Renal cortex interstitium (tissue), 11 donors: ENCODE results near the gene ABHD5. TPM values are rescaled to one million over a fixed set of nuclear protein-coding genes. Genes with fewer than 3 reads are reported as not detected.

Source experiments
- DNase-seq, 11 donors: peaks; one replicate each; pipeline ENCODE4 v3.0.0-alpha.2; 2013; ENCODE audit warnings: low read depth in 9 of 11, low spot score in 4 of 11; ENCODE audit errors: extremely low read depth in 1 of 11
- polyA plus RNA-seq, 3 donors: library from polyadenylated mRNA; unstranded; fragments of 120-200 nt; gene quantifications; one replicate each; pipeline ENCODE4 v1.2.1, GENCODE V29; 2013; ENCODE audit not compliant: insufficient read length in 3 of 3

Gene ABHD5
- polyA plus RNA-seq, 3 donors: 20.1 to 25.2 (median 21.3) TPM

DNA sequence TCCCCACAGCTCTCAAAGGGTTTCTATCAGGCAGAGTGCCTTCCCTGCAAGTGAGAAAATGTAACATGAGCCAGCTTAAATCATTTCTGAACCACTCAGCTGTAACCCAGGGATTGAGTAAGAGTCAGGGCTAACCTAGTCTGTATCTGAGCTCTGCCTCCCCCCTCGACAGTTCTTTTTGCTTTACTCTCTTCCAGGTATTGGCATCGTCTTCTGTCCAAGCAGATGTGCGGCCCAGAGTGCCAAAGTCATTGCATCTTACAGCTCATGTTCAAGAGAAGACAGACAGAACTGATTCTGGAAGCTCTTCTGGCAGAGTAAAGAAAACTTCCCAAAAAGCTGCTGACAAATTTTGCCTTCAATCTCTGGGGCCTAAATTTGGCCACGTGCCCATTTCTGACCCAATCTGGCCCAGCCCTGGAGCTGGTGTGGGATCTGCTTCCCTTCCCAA is 74.8 kb downstream of the ABHD5 start:
- DNase-seq: peak in 2 of 11 donors; percentile 31 to 39

DNA sequence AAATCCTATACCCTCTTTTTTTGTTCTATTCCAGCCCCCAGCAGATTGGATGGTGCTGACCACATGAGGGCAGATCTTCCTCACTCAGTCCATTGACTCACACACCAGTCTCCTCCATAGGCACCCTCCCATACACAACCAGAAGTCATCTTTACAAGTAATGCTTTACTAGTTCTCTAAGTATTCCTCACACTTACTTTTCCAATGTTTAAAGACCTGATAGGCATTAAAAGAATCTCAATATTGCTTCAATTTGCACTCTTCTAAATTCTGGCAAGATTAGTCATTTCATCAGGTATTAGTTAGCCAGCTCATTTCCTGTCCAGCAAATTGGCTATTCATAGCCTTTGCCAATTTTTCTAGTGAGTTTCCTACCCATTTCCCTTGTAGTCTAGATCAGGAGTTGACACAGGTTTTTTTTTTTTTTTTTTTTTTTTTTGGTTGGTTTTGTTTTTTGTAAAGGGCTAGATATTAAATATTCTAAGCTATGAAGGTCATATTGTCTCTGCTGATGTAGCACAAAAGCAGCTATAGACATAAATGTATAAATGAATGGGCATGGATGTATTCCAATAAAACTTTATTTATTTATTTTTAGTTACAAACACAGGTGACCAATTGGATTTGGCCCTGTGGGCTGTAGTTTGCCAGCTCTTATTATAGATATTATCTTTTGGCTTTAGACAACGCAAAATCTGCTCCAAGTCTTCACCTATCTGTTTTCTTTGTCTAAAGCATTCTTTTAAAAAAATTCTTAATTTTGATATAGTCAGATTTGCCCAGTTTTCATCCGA is 76.1 kb downstream of the ABHD5 start:
- DNase-seq: no peak

DNA sequence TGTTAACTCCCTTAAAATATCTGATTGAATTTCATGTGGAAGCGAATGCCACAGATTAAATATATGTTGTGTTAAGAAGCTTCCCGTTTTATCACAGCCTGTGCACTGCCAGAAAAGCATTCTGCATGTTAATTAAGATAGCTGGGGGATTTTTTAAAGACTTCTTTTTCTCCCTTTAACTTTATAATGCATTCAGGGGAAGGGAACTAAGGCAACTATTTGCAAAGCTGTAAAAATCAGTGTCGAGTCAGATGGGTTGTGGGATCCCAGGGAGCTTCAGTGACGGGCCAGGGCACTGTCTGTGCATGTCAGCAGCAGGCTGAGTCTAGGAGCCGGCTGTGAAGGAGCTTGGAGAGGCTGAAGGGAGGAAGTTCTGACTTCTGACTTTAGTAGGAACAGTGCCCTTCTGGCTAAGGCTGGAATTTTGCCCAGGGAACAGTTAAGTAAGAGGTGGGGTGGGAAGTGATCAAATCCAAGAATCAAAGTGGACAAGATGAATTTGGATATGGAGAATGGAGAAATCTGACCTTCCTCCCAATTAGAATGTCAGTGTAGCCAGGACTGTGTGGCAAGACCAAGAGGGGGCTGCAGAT is 77.7 kb downstream of the ABHD5 start:
- no peak for DNase-seq

DNA sequence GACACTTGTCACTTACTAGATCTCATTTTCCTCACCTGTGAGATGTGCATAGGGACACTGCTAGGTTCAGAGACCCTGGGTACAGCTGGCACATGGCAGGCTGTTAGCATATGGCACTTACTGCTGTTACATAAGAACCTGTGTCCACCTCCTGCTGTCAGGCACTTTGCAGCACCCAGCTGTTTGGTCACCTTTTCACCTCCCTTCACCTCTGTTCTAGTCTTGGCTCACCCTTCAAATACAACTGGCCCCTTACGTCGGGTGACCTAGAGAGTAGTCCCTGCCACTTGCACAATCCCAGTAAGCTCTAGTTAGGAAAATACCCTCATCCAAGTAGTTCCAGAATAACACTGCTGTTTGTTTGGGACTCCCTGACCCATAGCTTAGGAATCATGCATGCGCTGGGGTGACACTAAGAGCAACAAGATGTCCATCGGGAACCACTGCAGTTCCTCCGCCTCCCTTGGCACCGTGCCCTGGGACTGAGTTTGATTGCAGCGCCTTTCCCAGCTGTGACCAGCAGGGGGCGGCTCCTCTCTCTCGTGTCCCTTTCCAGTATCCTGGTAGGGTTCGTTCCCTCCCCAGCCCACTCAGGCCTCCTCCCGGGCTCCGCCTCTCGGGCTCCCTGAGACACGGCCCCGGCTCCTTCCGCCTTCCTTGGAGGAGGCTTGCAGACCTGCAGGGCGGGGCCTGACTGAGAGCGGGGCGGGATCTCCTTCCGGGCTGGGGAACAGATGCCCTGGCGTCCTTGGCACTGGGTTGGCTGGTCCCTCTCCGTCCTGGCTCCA is 78.6 kb downstream of the ABHD5 start:
- DNase-seq: peak; percentile 74 to 91 (median 86)

DNA sequence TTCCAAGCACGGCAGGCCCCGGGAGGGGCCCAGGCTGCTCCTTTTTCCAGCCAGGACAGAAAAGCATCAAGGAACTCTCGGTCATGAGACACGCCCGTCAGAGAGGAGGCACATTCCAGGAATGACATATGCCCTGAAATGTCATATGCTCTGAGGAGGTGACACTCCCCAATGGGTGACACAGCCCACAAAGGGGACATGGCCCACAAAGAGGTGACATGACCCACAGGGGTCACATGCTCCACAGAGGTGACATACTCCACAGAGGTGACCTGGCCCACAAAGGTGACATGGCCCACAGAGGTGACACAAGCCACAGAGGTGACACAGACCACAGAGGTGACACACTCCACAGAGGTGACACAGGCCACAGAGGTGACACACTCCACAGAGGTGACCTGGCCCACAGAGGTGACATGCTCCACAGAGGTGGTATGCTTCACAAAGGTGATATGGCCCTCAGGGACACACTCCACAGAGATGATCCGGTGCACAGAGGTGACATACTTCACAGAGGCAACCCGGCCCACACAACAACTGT is 79.2 kb downstream of the ABHD5 start:
- no peak for DNase-seq

DNA sequence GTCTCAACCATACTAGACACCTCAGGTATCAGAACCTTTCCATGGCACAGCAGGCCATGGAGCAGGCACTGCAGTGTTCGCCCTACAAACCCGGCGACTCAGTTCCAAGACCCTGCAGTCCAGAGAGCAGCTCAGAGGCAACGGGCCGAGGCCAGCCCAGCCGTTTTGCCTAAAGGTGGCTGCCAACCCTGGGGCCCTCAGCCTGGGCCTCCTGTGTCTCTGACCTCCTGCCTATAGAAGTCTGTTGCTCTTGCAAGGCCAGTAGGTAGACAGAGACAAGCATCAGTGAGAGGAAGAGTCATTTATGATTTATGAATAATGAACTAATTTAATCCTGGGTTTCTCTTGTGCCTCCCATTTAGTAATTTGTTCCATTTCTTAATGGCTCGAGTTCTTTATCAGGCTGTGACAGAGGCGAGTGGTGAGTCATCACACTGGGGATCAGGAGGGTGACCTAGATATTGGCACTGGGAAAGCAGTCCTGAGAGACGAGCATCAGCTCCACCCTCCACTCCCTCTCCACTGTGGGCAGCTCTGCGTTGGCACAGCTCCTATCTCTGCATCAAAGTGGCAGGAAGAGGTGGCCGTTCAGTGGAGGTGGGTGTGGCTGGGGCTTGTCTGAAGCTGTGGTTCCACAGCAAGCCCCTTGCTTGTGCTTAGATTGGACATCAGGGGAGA is 79.8 kb downstream of the ABHD5 start:
- DNase-seq: no peak

DNA sequence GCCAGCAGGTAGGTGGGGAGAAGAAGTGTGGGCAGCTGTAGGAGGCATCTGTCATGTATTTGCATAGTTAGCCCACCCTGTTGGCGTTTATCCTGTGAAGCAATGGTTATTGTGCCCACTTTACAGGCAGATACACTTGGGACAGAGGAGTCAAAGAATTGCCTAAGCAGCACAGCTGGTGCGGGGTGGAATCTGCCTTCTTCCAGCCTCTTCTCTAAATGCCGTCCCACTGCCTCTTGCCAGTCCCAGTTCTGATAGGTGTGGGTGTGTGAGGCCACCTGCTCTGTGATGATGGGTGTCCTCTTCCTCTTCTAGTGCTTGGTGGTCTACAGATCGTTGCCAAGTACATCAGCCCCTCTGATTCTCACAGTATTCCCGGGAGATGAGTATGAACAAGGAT is 80.9 kb downstream of the ABHD5 start:
- no peak for DNase-seq

DNA sequence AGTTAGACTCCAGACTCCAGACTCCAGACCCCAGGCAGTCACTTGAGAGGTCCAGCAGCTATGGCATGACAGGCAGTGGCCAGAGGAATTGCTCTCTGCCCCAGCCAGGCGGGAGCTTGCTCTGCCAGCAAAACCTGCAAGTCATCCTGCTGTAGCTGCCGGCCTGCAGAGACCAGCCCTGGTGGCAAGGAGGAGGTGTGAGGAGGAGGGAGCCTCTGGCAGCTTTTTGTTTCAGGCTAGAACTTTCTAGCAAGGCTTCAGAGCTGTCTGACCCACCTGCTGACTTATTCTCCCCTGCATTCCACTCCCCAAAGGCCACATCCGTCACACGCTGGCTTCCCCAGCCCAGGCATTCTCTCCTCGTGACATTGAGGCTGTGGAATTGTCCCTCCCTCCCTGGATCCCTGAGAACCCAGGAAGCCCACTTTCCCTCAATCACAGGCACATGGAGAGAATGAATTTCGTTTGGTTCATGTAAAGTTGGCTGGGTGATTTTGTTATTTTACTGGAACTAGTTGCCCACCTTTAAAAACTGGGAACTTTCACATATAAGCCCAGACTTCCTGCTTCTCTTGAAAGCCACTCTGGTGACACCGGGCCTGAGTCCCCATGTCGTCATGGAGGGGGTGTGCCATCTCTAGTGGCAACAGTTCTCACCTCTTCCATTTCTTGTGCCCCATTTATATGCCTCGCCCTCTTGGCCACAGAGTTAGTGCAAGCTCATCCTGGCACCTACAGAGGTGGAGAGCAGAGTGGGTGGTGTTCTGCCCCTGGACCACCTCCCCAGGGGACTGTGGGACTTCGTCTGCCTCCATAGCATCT is 82.7 kb downstream of the ABHD5 start:
- no peak for DNase-seq

DNA sequence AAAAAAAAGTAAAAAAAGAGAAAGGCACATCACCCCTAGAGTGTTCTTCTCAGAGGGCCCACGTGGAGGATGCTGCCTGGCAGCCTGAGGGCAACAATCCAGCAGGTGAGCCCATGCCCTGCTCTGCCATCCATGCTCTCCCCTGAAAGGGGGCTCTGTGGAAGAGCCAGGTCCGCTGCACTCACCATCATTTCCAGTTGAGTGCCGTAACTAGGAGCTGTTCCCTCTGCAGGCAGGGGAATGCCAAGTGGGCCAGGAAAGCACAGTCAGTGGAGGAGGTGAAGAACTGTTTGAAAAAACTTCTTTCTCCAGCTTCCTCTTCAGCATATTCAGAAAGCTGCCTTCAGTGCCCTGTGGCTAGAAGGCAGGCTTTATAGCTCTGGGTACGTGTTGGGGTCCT is 84.1 kb downstream of the ABHD5 start:
- DNase-seq: no peak

DNA sequence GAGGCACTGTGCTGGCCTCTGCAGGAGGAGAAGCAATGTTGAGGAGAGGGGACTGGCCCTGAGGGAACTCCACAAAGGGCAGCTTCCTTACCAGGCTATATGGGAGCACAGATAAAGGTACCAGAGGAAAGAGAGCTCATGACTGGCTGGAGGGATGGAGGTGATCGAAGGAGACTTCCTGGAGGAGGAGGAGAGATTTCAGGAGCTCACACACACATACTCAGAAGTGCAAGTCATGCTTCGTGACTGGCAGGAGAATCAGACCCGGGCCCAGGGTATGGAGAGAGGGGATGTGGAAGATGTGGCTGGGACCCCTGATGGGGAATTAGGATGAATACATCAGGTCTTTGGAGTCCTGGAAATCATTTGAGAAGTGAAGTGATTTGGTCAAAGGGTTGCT is 85.4 kb downstream of the ABHD5 start:
- DNase-seq: no peak

DNA sequence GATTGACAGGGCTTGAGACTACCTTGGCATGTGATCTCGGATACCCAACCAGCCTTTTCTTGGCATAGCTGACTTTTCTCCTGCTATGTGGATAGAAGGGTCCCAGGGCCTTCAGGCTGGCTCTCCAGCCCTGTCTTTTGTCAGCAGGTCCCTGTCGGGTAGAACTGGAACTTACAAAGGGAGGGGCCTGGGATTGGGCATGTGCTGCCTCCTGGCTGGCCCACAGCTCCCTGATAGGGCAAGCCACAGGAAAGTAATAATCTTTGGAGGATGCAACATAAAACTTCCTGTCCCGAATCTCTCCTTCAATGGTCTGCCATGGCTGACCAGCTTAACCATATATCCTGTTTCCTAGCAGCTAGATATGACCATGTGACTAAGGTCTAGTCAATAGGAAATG is 89.1 kb downstream of the ABHD5 start:
- DNase-seq: no peak

DNA sequence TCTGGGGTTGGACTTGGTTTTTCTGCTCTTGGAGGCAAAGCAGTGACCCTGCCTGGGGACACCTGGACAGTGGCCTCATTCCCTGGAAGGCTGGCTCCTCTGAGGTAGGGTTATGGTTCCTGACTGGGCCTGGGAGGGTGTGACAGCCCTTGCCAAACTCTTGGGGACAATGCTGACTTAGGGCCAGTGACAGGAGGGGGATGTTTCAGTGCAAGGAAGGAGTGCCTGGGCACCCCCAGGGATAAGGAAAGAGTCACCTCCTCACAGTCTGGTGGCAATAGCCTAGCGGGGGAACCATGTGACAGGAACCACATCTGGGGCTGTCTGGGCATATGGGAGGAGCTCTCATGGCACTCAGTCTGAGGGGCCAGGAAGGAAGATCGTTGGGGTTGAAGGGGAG is 91.8 kb downstream of the ABHD5 start:
- DNase-seq: no peak

Other genes with a start within 250 kb of the ABHD5 start
- gene ANO10, start 68.9 kb upstream of the ABHD5 start, polyA plus RNA-seq: 10 to 100 TPM; 32.4 to 41.3 (median 38.8) TPM